Mucosa of descending colon (tissue), 3 donors: Measurements from ENCODE around the gene NDST4. TPM values are rescaled to one million over a fixed set of nuclear protein-coding genes. Genes with fewer than 3 reads are reported as not detected.

Source experiments
- ATAC-seq: fragments of 200-7000 bp; cut with Tn5 transposase; one replicate; pipeline ENCODE4 v1.9.1; 2020; ENCODE audit warnings: mild to moderate bottlenecking, moderate library complexity
- DNase-seq, 3 donors: peaks; one replicate each; pipeline ENCODE4 v3.0.0-alpha.2; 2020
- H3K36me3 ChIP-seq: fragments of 200-600 bp; one replicate; pipeline ENCODE4 v1.8.0; 2021; ENCODE audit warnings: low read depth, mild to moderate bottlenecking
- H3K4me1 ChIP-seq: fragments of 200-600 bp; one replicate; pipeline ENCODE4 v1.8.0; 2021; ENCODE audit warnings: low read depth, mild to moderate bottlenecking
- H3K4me3 ChIP-seq: fragments of 200-600 bp; one replicate; pipeline ENCODE4 v1.8.0; 2021; ENCODE audit warnings: mild to moderate bottlenecking
- H3K9me3 ChIP-seq: fragments of 200-600 bp; one replicate; pipeline ENCODE4 v1.8.0; 2021; ENCODE audit warnings: mild to moderate bottlenecking
- CTCF ChIP-seq: fragments of 200-600 bp; IDR thresholded peaks from one replicate; pipeline ENCODE4 v1.8.0; 2022; ENCODE audit warnings: antibody characterized with exemption, mild to moderate bottlenecking
- intact Hi-C, 2 donors: fragments of 100-400 bp; cut with DNase I in 1 of 2; cut with micrococcal nuclease in 1 of 2; formaldehyde crosslinking; loops; one replicate each; pipeline versions ENCODE4 v1.11.0 to v1.11.1; 2022; cut with DNase I, micrococcal nuclease
- total RNA-seq, 3 donors: library from RNA; stranded (reverse); fragmentation: NEBNext Ultra II Directional in 2 of 3; extraction: Animal tissue kit (Norgen Biotek cat#: 25700) in 2 of 3; gene quantifications; one replicate each; pipeline versions ENCODE4 v1.2.1 to v1.2.4, GENCODE V29; 2021 to 2023
- donor health status: DM: no; HTN: no; CAD: no; lungs with moderate emphysema.
- donor health status: DM: no; HTN: no; CAD: no.
- donor health status: DM: no; HTN: yes; CAD: no.

Gene NDST4
- total RNA-seq, 3 donors from 2014 or later = 0.20 TPM; not detected in 2

GRCh38 chr4:114886761-114887160, 226.7 kb downstream of the NDST4 start:
- H3K9me3 ChIP-seq = no peaks in the 10 kb centered on the region
- H3K4me1 ChIP-seq = no peaks in the 10 kb centered on the region
- TF ChIP-seq CTCF = no peak
- intact Hi-C loops = no loop called here
- no peak overlapping the region for H3K4me3 ChIP-seq
- DNase-seq (no peak), ATAC-seq (no peak)
- H3K36me3 ChIP-seq = no peaks in the 10 kb centered on the region

- ATAC-seq (no peak), DNase-seq (no peak)
- H3K4me3 ChIP-seq = no peak overlapping the region
- no peaks in the 10 kb centered on the region for H3K4me1 ChIP-seq
- no peaks in the 10 kb centered on the region for H3K36me3 ChIP-seq
- no peak for TF ChIP-seq CTCF
- no peaks in the 10 kb centered on the region for H3K9me3 ChIP-seq
- intact Hi-C loops = no loop called here
Observed at GRCh38 chr4:114883641-114884040, 229.8 kb downstream of the NDST4 start.

- no peak overlapping the region for H3K4me3 ChIP-seq
- DNase-seq = no peak
- no peaks in the 10 kb centered on the region for H3K9me3 ChIP-seq
- no peaks in the 10 kb centered on the region for H3K36me3 ChIP-seq
- no peak for TF ChIP-seq CTCF
- ATAC-seq = no peak
- intact Hi-C loops = no loop called here
- no peaks in the 10 kb centered on the region for H3K4me1 ChIP-seq
Observed at GRCh38 chr4:114879916-114880669, 233.3 kb downstream of the NDST4 start.

GRCh38 chr4:114875630-114876029, 237.8 kb downstream of the NDST4 start:
- Histone ChIP-seq H3K4me1 (no peaks in the 10 kb centered on the region), H3K9me3 (no peaks in the 10 kb centered on the region), H3K36me3 (no peaks in the 10 kb centered on the region), H3K4me3 (no peak overlapping the region)
- TF ChIP-seq CTCF = no peak
- DNase-seq (no peak), ATAC-seq (no peak)
- intact Hi-C loops = no loop called here

- no peak for ATAC-seq
- H3K4me3 ChIP-seq = no peak overlapping the region
- H3K4me1 ChIP-seq = no peaks in the 10 kb centered on the region
- no peaks in the 10 kb centered on the region for H3K36me3 ChIP-seq
- intact Hi-C loops = no loop called here
- no peak for DNase-seq
- TF ChIP-seq CTCF = no peak
- no peaks in the 10 kb centered on the region for H3K9me3 ChIP-seq
Observed at GRCh38 chr4:114874321-114874720, 239.1 kb downstream of the NDST4 start.
